ENCODE data around the gene CFLAR.

DNA sequence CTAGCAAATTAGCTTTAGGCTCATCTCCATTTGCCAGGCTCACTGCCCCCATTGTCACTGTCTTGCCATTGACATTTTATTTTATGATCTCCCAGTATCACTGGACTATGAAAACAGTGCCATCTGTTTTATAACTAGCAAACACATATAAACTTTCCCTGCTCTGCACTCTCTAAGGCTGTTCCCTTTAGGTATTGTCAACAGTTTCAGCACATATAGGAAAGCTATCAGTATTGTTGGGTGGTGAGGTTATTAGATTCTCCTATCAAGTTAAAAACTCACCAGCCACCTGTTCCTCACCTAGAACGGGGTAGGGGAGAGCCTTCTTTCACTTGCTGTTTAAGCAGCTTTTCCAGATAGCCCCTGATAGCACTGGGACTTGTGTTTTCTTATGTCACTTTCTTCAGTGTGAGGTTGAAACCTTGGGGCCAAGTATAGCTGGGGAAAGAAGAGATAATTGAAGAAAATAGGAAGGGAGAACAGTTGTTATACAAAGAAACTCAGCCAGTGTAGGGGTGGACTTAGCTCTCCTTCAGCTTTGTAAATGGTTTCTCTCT is 32.5 kb downstream of the CFLAR start:
- TF ChIP-seq, protein P1, sequence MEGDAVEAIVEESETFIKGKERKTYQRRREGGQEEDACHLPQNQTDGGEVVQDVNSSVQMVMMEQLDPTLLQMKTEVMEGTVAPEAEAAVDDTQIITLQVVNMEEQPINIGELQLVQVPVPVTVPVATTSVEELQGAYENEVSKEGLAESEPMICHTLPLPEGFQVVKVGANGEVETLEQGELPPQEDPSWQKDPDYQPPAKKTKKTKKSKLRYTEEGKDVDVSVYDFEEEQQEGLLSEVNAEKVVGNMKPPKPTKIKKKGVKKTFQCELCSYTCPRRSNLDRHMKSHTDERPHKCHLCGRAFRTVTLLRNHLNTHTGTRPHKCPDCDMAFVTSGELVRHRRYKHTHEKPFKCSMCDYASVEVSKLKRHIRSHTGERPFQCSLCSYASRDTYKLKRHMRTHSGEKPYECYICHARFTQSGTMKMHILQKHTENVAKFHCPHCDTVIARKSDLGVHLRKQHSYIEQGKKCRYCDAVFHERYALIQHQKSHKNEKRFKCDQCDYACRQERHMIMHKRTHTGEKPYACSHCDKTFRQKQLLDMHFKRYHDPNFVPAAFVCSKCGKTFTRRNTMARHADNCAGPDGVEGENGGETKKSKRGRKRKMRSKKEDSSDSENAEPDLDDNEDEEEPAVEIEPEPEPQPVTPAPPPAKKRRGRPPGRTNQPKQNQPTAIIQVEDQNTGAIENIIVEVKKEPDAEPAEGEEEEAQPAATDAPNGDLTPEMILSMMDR (IDR thresholded peaks at IDR 0.05; ENCODE audit: low read length), result no peak
- no peak for TF ChIP-seq EZH2 (optimal IDR thresholded peaks at IDR 0.05; ENCODE audit: low read depth, low read length)
